Trophoblast cell (in vitro differentiated cells and primary cell): ENCODE results near the gene ALKBH4.
"Not testable (repeated sequence)": the region's sequence is repeated elsewhere in the genome, so short reads cannot be mapped to it uniquely, and the experiment has no call there.

Experiments used
- DNase-seq, 2 donors: peaks; one replicate each; pipeline ENCODE4 v3.0.0-alpha.2; 2016
- H2AFZ ChIP-seq: 2 replicates; pipeline ENCODE4 v1.6.1; 2013; ENCODE audit warnings: low read length, moderate library complexity, mild to moderate bottlenecking; ENCODE audit not compliant: insufficient read depth, poor library complexity
- H2AK5ac ChIP-seq: 2 replicates; pipeline ENCODE4 v1.6.1; 2013; ENCODE audit warnings: mild to moderate bottlenecking, low read length
- H2BK120ac ChIP-seq: 2 replicates; pipeline ENCODE4 v1.6.1; 2013; ENCODE audit warnings: low read length, mild to moderate bottlenecking, moderate library complexity; ENCODE audit not compliant: insufficient read depth, poor library complexity
- H2BK12ac ChIP-seq: 2 replicates; pipeline ENCODE4 v1.6.1; 2013; ENCODE audit warnings: mild to moderate bottlenecking, low read length, moderate library complexity
- H2BK5ac ChIP-seq: 2 replicates; pipeline ENCODE4 v1.6.1; 2013; ENCODE audit warnings: low read length, low read depth, moderate library complexity, mild to moderate bottlenecking; ENCODE audit not compliant: poor library complexity
- H3K14ac ChIP-seq: 2 replicates; pipeline ENCODE4 v1.6.1; 2013; ENCODE audit warnings: mild to moderate bottlenecking, low read length
- H3K18ac ChIP-seq: 2 replicates; pipeline ENCODE4 v1.6.1; 2013; ENCODE audit warnings: mild to moderate bottlenecking, low read length
- H3K23ac ChIP-seq: 2 replicates; pipeline ENCODE4 v1.6.1; 2013; ENCODE audit warnings: low read length
- H3K27ac ChIP-seq: 2 replicates; pipeline ENCODE4 v1.5.1; 2013; ENCODE audit warnings: low read depth, mild to moderate bottlenecking, inconsistent platforms, low read length, moderate library complexity
- H3K27me3 ChIP-seq: 2 replicates; pipeline ENCODE4 v1.6.1; 2013; ENCODE audit warnings: inconsistent platforms, mild to moderate bottlenecking, low read length, moderate library complexity; ENCODE audit not compliant: insufficient read depth
- H3K36me3 ChIP-seq, 2 experiments: 1 replicate in 1 of 2; 2 replicates in 1 of 2; pipeline ENCODE4 v1.6.1; 2013; ENCODE audit warnings: low read length in 2 of 2, mild to moderate bottlenecking in 2 of 2, moderate library complexity in 1 of 2; ENCODE audit not compliant: insufficient read depth in 2 of 2, control insufficient read depth in 1 of 2
- H3K4ac ChIP-seq: 2 replicates; pipeline ENCODE4 v1.6.1; 2013; ENCODE audit warnings: low read depth, mild to moderate bottlenecking, low read length, moderate library complexity
- H3K4me1 ChIP-seq, 2 experiments: 1 replicate in 1 of 2; 2 replicates in 1 of 2; pipeline ENCODE4 v1.6.1; 2013; ENCODE audit warnings: low read length in 2 of 2, mild to moderate bottlenecking in 2 of 2, moderate library complexity in 1 of 2; ENCODE audit not compliant: insufficient read depth in 2 of 2, control insufficient read depth in 1 of 2
- H3K4me2 ChIP-seq: 2 replicates; pipeline ENCODE4 v1.6.1; 2013; ENCODE audit warnings: inconsistent platforms, mild to moderate bottlenecking, low read length, moderate library complexity
- H3K4me3 ChIP-seq: 2 replicates; pipeline ENCODE4 v1.5.1; 2013; ENCODE audit warnings: mild to moderate bottlenecking, low read depth, low read length, inconsistent platforms
- H3K79me1 ChIP-seq: one replicate; pipeline ENCODE4 v1.6.1; 2013; ENCODE audit warnings: low read length
- H3K79me2 ChIP-seq: 2 replicates; pipeline ENCODE4 v1.6.1; 2013; ENCODE audit warnings: low read length, mild to moderate bottlenecking; ENCODE audit not compliant: control insufficient read depth, insufficient read depth, poor library complexity
- H3K9ac ChIP-seq: 2 replicates; pipeline ENCODE4 v1.6.1; 2013; ENCODE audit warnings: mild to moderate bottlenecking, low read length
- H3K9me3 ChIP-seq: 2 replicates; pipeline ENCODE4 v1.6.1; 2013; ENCODE audit warnings: low read depth, mild to moderate bottlenecking, control low read depth, inconsistent platforms, low read length; ENCODE audit not compliant: insufficient read depth
- H4K12ac ChIP-seq: 2 replicates; pipeline ENCODE4 v1.6.1; 2013; ENCODE audit warnings: low read depth, mild to moderate bottlenecking, low read length, moderate library complexity
- H4K8ac ChIP-seq: 2 replicates; pipeline ENCODE4 v1.6.1; 2013; ENCODE audit warnings: low read depth, mild to moderate bottlenecking, low read length, moderate library complexity
- H4K91ac ChIP-seq: one replicate; pipeline ENCODE4 v1.6.1; 2013; ENCODE audit warnings: low read depth, mild to moderate bottlenecking, low read length, moderate library complexity
- WGBS: extraction: QIAGEN DNeasy Blood & Tissue Kit; methylation state at CpG from one replicate; pipeline ENCODE4 v1.1.7; 2013; ENCODE audit warnings: missing lambda C conversion rate; ENCODE audit not compliant: insufficient read length, insufficient coverage; ENCODE audit errors: extremely low coverage; 5-methylcytosine and 5-hydroxymethylcytosine counted together

Gene ALKBH4

GRCh38 chr7:102507410-102508088 lies 42.9 kb upstream of the ALKBH4 start:
- H3K79me1 ChIP-seq, H3K4me3 ChIP-seq, H4K8ac ChIP-seq, H3K79me2 ChIP-seq, H2AFZ ChIP-seq, H3K4me2 ChIP-seq, H3K4me1 ChIP-seq, H3K27ac ChIP-seq, H4K12ac ChIP-seq, H3K9me3 ChIP-seq, H2BK12ac ChIP-seq, H4K91ac ChIP-seq, H2AK5ac ChIP-seq, H3K9ac ChIP-seq, H3K18ac ChIP-seq, H2BK120ac ChIP-seq, H3K27me3 ChIP-seq, DNase-seq, H3K23ac ChIP-seq, H3K14ac ChIP-seq, H3K36me3 ChIP-seq, H2BK5ac ChIP-seq, H3K4ac ChIP-seq: not testable (repeated sequence)
- no CpG with 5 or more reads among the region's 8 CpGs for WGBS

- not testable (repeated sequence) for H2BK120ac ChIP-seq, H3K4ac ChIP-seq, H3K14ac ChIP-seq, H3K27ac ChIP-seq, H3K18ac ChIP-seq, H3K9ac ChIP-seq, H3K4me1 ChIP-seq, H2AK5ac ChIP-seq, H2AFZ ChIP-seq, H3K23ac ChIP-seq, H3K36me3 ChIP-seq, H3K4me2 ChIP-seq, H3K27me3 ChIP-seq, H4K91ac ChIP-seq, H4K8ac ChIP-seq, H3K9me3 ChIP-seq, H3K4me3 ChIP-seq, H3K79me2 ChIP-seq, H3K79me1 ChIP-seq, DNase-seq
- no CpG with 5 or more reads among the region's 24 CpGs for WGBS
- H2BK12ac ChIP-seq: peak overlapping the region; percentile 71
- H2BK5ac ChIP-seq: peak overlapping the region; percentile 76
- H4K12ac ChIP-seq: peak overlapping the region; percentile 62
These were observed 40.9 kb upstream of the ALKBH4 start for GRCh38 chr7:102505298-102506185.

- H4K12ac ChIP-seq, H4K8ac ChIP-seq: not testable (repeated sequence)
These were observed 38.5 kb upstream of the ALKBH4 start for GRCh38 chr7:102503141-102503540.

GRCh38 chr7:102498321-102498720 lies 33.7 kb upstream of the ALKBH4 start:
- H3K4me3 ChIP-seq, H3K79me1 ChIP-seq, H3K27me3 ChIP-seq, DNase-seq, H3K79me2 ChIP-seq, H3K14ac ChIP-seq, H2BK12ac ChIP-seq, H3K9me3 ChIP-seq, H2AFZ ChIP-seq, H3K18ac ChIP-seq, H2BK5ac ChIP-seq, H3K4me2 ChIP-seq, H4K8ac ChIP-seq, H4K12ac ChIP-seq, H3K23ac ChIP-seq, H3K9ac ChIP-seq, H2AK5ac ChIP-seq, H3K4ac ChIP-seq, H2BK120ac ChIP-seq, H3K27ac ChIP-seq, H4K91ac ChIP-seq, H3K36me3 ChIP-seq, H3K4me1 ChIP-seq: not testable (repeated sequence)
- WGBS: no CpG with 5 or more reads among the region's 16 CpGs

More at GRCh38 chr7:102503141-102503540, 38.5 kb upstream of the ALKBH4 start:
- not testable (repeated sequence) for H3K23ac ChIP-seq, H3K27ac ChIP-seq, H3K18ac ChIP-seq, H2AFZ ChIP-seq, H3K4me3 ChIP-seq, H3K27me3 ChIP-seq, DNase-seq, H3K79me2 ChIP-seq, H2BK12ac ChIP-seq, H4K91ac ChIP-seq, H2AK5ac ChIP-seq, H3K79me1 ChIP-seq, H3K36me3 ChIP-seq, H2BK5ac ChIP-seq, H3K4me1 ChIP-seq, H3K4ac ChIP-seq, H3K14ac ChIP-seq, H2BK120ac ChIP-seq, H3K4me2 ChIP-seq, H3K9me3 ChIP-seq, H3K9ac ChIP-seq
- WGBS: no CpG with 5 or more reads among the region's 12 CpGs
